Activated CD4-positive, alpha-beta T cell treated with anti-CD3 and anti-CD28 coated beads, Interleukin-10, Interleukin-2, amounts not matched to agents 100 ng/mL and 50 ng/mL, durations not matched to agents 16 hours and 8 hours (primary cell): Measurements from ENCODE around the gene ACSM2B.
"Not testable (repeated sequence)": the region's sequence is repeated elsewhere in the genome, so short reads cannot be mapped to it uniquely, and the experiment has no call there.

Source experiments
- DNase-seq: peaks from one replicate; pipeline ENCODE4 v3.0.0-alpha.2; 2020

Gene ACSM2B

DNA sequence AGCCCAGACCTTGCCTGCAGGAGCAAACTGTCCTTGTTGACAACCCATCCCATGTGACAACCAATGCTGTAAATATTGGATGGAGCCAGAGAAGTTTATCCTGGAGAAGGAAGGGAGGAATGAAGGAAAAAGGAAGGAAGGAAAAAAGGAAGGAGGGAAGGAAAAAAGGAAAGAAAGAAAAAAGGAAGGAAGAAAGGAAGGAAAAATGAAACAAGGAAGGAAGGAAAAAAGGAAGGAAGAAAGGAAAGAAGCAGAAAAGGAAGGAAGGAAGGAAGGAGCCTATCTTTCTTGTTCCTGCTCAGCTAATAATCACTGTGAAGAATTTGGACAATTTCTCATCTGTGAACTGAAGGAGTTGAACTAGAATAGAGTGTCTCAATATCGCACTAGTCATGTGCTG, 56.1 kb downstream of the ACSM2B start:
- DNase-seq, result no peak

DNA sequence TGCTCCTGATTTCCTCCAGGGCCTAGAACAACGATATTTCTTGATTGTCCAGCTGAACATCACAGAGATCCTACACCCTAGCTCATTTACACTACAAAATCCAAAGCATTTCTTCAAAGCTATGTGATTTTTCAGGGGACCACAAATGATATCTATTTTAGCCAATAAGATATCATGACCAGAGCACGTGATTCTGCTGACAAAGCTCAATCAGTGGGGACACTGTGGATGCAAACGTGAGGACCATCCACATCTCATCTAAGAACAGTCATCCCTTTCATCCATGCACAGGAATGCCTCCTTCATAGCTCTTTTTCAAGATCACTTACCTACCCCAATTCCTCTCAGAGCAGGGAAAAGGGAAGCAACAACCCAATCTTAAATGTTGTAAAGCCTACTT, 56.9 kb downstream of the ACSM2B start:
- no peak for DNase-seq

DNA sequence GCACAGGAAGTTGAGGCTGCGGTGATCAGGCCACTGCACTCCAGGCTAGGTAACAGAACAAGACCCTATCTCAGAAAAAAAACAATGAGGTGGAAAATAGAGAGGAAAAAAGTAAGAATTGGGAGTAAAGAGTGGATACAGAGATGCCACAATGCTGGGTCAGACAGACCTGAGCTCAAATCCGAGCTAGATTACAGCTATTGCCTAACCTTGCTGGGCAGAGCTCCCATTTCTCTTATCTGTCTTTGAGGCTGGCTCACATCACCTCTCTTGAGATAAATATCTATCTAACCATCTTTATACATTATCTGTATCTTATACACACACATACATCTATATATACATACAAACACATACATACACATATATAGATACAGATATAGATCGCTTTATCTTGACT, 59.0 kb downstream of the ACSM2B start:
- DNase-seq, result no peak

DNA sequence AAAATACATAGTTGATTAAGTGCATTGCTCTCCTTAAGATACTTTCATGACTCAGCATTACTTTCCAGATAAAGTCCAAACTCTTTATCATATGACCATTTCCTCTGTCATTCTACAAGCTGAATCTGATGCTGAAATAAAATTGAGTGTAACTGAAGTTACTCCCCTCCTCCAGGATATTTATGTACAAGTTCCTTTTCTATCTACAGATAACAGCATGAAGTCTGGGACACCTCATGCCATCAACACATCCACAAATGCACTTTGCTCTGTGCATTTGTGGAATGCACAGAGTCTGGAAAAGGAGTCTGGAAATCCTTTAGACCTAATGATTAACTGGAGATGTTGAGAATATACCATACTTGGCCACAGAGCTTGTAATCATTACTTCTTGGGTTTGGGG, 60.5 kb downstream of the ACSM2B start:
- no peak for DNase-seq

GRCh38 chr16:20510323-20510722, 65.8 kb downstream of the ACSM2B start:
- no peak for DNase-seq

DNA sequence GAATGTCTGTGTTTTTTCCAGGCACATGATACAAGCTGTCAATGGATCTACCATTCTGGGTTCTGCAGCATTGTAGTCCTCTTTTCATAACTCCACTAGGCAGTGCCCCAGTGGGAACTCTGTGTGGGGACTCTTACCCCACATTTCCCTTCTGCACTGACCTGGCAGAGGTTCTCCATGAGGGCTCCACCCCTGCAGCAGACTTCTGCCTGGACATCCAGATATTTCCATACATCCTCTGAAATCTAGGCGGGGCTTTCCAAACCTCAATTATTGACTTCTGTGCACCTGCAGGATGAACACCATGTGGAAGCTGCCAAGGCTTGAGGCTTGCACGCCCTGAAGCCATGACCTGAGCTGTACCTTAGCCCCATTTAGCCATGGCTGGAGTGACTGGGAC, 68.9 kb downstream of the ACSM2B start:
- no peak for DNase-seq

GRCh38 chr16:20504418-20504817, 71.7 kb downstream of the ACSM2B start:
- no peak for DNase-seq

GRCh38 chr16:20491448-20491847, 84.7 kb downstream of the ACSM2B start:
- not testable (repeated sequence) for DNase-seq

DNA sequence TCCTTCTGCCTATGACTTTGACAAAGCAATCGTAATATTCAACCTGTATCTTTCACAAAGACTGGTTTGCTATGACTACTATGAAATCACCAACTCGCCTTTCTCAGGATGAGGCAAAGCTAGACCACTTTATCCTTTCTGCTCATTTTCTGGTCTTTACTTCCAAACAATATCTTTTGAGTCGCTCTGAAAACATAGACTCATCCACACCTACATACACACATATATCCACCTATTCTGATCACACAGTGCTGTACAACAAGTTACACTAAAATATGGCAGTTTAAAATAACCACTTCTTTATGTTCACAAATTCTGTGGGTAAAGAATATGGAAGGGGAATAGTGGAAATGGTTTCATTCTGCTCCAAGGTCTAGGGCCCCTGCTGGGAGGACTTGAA, 85.2 kb downstream of the ACSM2B start:
- not testable (repeated sequence) for DNase-seq
